Mesothelial cell of epicardium (in vitro differentiated cells): ENCODE results near the gene NCR2. TPM values are rescaled to one million over a fixed set of nuclear protein-coding genes. Genes with fewer than 3 reads are reported as not detected.
"Not testable (repeated sequence)": the region's sequence is repeated elsewhere in the genome, so short reads cannot be mapped to it uniquely, and the experiment has no call there.

Source experiments
- DNase-seq, 2 experiments: peaks; one replicate each; pipeline ENCODE4 v3.0.0; 2021; ENCODE audit warnings: low spot score in 2 of 2; ENCODE audit not compliant: unreplicated experiment in 2 of 2
- H3K27ac Mint-ChIP-seq: 2 replicates; pipeline ENCODE4 v1.8.0; 2021; ENCODE audit warnings: mixed read lengths
- H3K27me3 Mint-ChIP-seq: 2 replicates; pipeline ENCODE4 v1.8.0; 2021; ENCODE audit warnings: low read depth, mixed read lengths
- H3K36me3 Mint-ChIP-seq: 2 replicates; pipeline ENCODE4 v1.8.0; 2021; ENCODE audit warnings: mixed read lengths
- H3K4me1 Mint-ChIP-seq: 2 replicates; pipeline ENCODE4 v1.8.0; 2021; ENCODE audit warnings: mixed read lengths
- H3K4me3 Mint-ChIP-seq: 2 replicates; pipeline ENCODE4 v1.8.0; 2021; ENCODE audit warnings: mild to moderate bottlenecking, moderate library complexity, mixed read lengths
- H3K9me3 Mint-ChIP-seq: 2 replicates; pipeline ENCODE4 v1.8.0; 2021; ENCODE audit warnings: mixed read lengths
- total RNA-seq: library from RNA; stranded (reverse); gene quantifications from 3 replicates; pipeline ENCODE4 v1.2.1, GENCODE V29; 2021
- TF ChIP-seq, protein P1 (sequence below): fragments of 200-600 bp; sonication (generic); IDR thresholded peaks from one replicate; pipeline ENCODE4 v1.5.0; 2021; ENCODE audit warnings: antibody characterized with exemption; ENCODE audit not compliant: unreplicated experiment

Gene NCR2
- total RNA-seq, 1 donor from 2014 or later, result not detected

DNA sequence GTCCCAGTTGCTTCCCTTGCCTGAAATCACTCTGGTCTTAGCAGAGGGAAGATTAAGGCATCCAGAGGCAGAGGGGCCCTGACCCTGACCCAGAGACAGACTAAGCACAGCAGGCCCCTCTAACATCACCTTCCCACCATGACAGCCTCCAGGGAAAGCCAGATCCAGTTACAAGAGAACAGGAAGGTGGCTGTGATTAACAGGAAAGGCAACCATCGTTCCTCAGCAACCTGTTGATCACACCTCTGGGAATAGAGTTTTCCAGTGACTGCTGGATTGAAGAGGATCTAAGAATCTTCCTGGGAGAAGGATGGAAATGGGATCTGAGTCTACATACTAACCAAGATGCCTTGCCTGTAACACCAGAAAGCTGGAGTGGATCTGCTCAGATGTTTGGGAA lies 43.7 kb upstream of the NCR2 start:
- peaks cover 20% of the 10 kb centered on the region for H3K4me1 Mint-ChIP-seq
- H3K27ac Mint-ChIP-seq, result no peak overlapping the region
- H3K27me3 Mint-ChIP-seq, result peaks cover 3% of the 10 kb centered on the region
- no peaks in the 10 kb centered on the region for H3K36me3 Mint-ChIP-seq
- H3K9me3 Mint-ChIP-seq, result peaks cover 10% of the 10 kb centered on the region
- TF ChIP-seq, protein P1, sequence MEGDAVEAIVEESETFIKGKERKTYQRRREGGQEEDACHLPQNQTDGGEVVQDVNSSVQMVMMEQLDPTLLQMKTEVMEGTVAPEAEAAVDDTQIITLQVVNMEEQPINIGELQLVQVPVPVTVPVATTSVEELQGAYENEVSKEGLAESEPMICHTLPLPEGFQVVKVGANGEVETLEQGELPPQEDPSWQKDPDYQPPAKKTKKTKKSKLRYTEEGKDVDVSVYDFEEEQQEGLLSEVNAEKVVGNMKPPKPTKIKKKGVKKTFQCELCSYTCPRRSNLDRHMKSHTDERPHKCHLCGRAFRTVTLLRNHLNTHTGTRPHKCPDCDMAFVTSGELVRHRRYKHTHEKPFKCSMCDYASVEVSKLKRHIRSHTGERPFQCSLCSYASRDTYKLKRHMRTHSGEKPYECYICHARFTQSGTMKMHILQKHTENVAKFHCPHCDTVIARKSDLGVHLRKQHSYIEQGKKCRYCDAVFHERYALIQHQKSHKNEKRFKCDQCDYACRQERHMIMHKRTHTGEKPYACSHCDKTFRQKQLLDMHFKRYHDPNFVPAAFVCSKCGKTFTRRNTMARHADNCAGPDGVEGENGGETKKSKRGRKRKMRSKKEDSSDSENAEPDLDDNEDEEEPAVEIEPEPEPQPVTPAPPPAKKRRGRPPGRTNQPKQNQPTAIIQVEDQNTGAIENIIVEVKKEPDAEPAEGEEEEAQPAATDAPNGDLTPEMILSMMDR, result no peak
- DNase-seq, result no peak
- H3K4me3 Mint-ChIP-seq, result no peak overlapping the region

DNA sequence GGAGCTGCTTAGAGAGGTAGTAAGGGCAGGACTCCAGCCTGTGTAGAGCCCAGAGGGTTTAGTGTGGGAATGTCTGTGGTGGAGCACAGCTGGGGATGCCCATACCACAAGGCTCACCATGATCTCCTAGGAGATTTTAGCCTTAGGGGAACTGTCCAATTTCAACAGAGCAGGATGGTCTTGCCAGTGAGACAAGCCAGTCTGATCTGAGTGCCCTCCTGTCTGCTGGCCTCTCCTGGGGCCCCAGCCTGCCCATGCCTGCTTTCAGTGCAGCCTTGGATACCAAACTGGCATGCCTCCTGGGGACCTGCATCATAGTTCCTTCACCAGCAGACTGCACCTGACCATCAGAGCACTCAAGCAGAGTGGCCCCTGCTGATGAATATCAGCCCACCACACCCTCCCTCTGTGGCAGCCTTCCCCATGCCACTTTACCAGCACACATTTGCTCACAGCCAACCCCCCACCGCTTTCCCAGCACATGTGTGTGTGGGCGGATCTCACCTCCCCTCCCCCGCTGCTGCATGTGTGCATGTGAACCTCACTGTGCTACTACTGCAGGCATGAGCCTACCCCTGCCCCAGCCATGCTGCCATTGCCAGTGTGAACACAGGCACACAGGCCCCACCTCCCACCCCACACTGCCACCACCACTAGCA lies 41.1 kb upstream of the NCR2 start:
- Mint-ChIP-seq H3K9me3 (peaks cover 30% of the 10 kb centered on the region), H3K36me3 (peaks cover 2% of the 10 kb centered on the region), H3K4me1 (peaks cover 7% of the 10 kb centered on the region), H3K27ac (no peak overlapping the region), H3K4me3 (no peak overlapping the region), H3K27me3 (peaks cover 8% of the 10 kb centered on the region)
- DNase-seq, result no peak
- TF ChIP-seq, protein P1, result no peak

GRCh38 chr6:41297248-41297647 lies 38.2 kb upstream of the NCR2 start:
- not testable (repeated sequence) for H3K27ac Mint-ChIP-seq, H3K4me3 Mint-ChIP-seq, H3K36me3 Mint-ChIP-seq, DNase-seq, H3K4me1 Mint-ChIP-seq
- Mint-ChIP-seq H3K27me3 (peaks cover 12% of the 10 kb centered on the region), H3K9me3 (peaks cover 49% of the 10 kb centered on the region)

GRCh38 chr6:41298785-41299502 lies 36.5 kb upstream of the NCR2 start:
- no peak for DNase-seq
- Mint-ChIP-seq H3K36me3 (peaks cover 2% of the 10 kb centered on the region), H3K4me1 (no peaks in the 10 kb centered on the region), H3K27me3 (peaks cover 20% of the 10 kb centered on the region), H3K9me3 (peaks cover 50% of the 10 kb centered on the region), H3K27ac (no peak overlapping the region), H3K4me3 (no peak overlapping the region)
- TF ChIP-seq, protein P1, result no peak

- no peak overlapping the region for H3K27ac Mint-ChIP-seq
- TF ChIP-seq, protein P1, result no peak
- H3K36me3 Mint-ChIP-seq, result peaks cover 2% of the 10 kb centered on the region
- peaks cover 39% of the 10 kb centered on the region for H3K27me3 Mint-ChIP-seq
- H3K4me3 Mint-ChIP-seq, result no peak overlapping the region
- H3K4me1 Mint-ChIP-seq, result no peaks in the 10 kb centered on the region
- peaks cover 36% of the 10 kb centered on the region for H3K9me3 Mint-ChIP-seq
- DNase-seq, result no peak
Measured at GRCh38 chr6:41302638-41303037, 32.8 kb upstream of the NCR2 start.

DNA sequence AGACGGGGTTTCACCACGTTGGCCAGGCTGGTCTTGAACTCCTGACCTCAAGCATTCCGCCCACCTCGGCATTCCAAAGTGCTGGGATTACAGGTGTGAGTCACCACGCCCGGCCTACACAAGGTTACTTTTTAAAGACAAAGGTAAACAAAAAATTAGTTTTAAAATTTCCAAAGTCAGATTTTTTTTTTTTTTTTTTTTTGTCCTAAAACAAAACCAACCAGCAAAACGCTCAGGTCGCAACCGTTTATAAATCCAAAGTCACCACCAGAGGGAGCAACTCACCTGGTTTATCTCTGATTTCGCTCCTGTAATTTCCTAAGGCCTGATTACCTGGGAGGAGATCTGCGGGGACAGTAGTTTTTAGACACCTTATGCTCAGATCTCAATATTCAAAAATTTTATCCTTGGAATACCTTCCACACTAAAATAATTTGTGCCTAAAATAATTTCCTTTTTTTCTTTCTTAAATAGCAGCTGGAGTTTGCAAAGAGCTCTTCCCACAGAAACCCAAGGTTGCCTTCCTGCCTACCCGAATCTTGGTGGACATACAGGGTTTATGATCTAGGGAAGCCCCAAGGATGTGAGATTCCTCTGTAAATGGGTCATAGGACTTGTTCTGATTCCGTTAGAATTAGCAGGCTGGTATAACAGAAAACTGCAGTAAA lies 29.1 kb upstream of the NCR2 start:
- Mint-ChIP-seq H3K4me3 (no peak overlapping the region), H3K4me1 (no peaks in the 10 kb centered on the region), H3K36me3 (no peaks in the 10 kb centered on the region), H3K9me3 (peaks cover 10% of the 10 kb centered on the region), H3K27me3 (peaks cover 44% of the 10 kb centered on the region), H3K27ac (no peak overlapping the region)
- TF ChIP-seq, protein P1, result peak; percentile 84
- DNase-seq, result no peak
